GM18951 (cell line): ENCODE results near the gene MAP7.
"Not testable (repeated sequence)": the region's sequence is repeated elsewhere in the genome, so short reads cannot be mapped to it uniquely, and the experiment has no call there.

Experiments
- POLR2A ChIP-seq: IDR thresholded peaks from 4 replicates; pipeline ENCODE4 v1.6.1; 2011; ENCODE audit warnings: mild to moderate bottlenecking; ENCODE audit not compliant: insufficient read length, insufficient read depth; ENCODE audit errors: extremely low read depth
- in situ Hi-C: fragments of 300-500 bp; cut with MboI; formaldehyde crosslinking; loops from one replicate; pipeline ENCODE4 v1.12.0; 2022; ENCODE audit warnings: low sequenced_read_pairs, mixed read lengths, inconsistent platforms; ENCODE audit not compliant: unreplicated experiment

Gene MAP7

DNA sequence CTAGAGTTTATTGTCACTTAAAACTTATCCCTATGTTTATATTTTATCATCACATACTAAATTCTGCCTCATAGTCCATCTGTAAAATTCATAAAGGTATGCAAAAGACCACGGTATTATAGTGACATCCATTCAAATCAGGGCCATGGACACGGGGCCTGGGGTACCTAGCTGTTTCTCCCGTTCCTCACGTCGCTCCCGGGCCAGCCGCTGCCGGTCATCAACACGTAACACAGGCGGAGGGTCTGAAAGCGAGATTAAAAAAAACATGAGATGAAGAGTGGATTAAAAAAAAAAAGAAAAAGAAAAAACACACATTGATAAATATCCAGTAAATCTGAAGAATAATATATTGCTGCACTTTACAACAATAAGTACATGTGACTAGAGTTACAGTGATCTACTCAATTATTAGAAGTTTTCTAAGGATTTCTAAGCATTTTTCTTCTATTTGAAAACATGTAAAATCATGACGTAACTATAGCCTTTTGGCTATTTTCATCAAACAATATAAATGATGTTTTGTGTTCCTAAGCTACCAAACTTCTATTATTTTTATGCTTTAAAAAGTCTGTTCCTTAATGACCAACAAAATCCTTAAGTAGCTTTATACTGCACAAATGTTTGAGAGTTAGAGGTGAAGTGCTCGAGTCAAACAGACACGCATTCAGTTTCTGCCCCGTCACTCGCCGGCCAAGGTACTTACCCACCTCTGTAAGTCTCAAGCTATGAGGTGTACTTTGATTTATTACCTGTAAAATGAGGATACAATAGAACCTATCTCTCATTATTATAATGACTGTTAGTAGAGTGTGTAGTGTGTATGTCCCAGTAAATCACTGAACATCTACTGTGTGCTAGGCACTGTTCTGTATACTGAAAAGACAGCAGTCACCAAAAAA lies 138.5 kb downstream of the MAP7 start:
- TF ChIP-seq POLR2A = no peak
- in situ Hi-C loops = no loop called here

DNA sequence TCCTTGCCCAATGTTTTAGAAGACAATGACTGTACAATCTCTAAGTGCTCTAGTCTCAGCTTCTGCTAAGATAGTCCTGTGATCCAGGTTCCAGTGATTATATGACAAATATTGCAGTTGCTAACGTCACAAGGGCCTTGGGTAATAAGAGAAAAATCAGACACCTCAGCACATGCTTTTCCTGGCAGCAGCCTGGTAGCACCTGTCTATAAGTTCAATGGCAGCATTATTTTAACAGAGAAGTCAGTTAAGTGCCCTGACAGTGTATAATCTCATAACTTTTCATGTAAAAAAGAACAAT lies 139.2 kb downstream of the MAP7 start:
- in situ Hi-C loops = no loop called here
- TF ChIP-seq POLR2A = no peak

DNA sequence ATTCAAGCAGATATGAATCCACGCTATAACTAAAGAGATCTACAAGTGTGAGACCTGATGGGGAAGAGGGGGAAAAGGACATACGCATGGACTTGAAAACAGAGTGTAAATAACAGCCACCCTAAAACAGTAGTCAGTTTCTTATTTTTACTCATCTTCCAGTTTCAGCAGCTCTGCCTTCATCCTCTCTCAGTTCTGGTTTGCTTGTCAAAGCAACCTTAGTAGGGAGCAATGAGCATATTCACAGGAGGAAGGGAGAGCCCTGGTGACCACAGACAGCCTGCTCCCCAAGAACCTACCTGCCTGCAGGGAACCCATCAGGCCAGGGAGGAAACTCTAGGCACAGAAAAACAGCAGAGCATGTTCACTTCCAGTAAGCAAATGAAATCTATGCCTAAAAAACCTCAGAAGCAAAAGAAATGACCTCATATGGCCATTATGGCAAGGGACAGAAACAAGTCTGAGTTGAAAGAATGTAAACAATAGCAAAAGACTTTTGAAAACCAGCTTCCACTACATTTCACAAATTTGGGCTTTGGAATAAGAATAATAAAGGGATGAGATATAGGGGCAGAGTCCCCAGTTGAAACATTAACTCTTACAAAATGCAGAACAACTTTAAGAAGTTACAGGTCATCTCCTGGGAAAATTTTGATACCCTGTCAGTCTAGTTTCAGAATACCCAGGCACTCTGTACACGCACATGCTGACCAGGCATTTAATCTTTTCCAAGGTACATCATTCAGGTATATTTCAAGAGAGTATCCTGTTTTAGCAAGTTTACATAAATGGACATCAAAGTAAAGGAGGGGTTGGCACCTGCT lies 139.8 kb downstream of the MAP7 start:
- TF ChIP-seq POLR2A = no peak
- in situ Hi-C loops = no loop called here

DNA sequence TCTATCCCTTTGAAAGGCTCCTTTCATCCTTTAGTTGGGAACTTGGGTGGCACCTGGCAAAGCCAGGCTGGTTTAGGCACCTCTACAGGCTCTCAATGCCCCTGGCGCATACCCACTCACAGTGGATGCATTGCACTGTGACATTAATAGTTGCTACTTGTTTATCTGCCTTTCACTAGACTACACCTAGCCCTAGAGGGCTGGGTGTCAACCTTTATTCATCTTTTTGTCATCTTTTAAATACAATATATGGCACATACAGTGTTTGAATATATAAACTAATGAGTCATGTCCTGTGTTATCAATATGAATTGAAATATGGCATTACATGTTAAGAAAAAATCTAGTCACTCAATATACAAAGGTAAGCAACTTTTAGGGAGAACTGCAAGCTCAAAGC lies 140.6 kb downstream of the MAP7 start:
- TF ChIP-seq POLR2A = no peak
- in situ Hi-C loops = no loop called here

DNA sequence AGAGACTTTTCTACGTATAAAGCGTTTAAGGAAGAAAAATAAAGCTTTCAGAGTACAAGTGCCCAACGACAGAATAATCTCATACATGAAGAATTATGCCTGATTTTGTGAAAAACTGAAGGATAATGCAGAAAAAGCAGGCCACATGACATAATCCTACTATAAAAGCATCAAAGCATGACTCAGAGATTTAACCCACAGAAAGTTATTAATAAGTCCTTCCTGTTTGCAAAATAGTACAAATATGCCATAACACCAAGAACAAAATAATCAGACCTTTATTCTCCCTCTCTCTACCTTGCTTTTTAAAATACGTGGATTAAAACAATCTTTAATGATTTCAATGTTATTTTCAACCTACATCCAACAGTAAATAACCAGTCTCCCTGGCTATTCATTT lies 142.0 kb downstream of the MAP7 start:
- TF ChIP-seq POLR2A = no peak
- in situ Hi-C loops = no loop called here

DNA sequence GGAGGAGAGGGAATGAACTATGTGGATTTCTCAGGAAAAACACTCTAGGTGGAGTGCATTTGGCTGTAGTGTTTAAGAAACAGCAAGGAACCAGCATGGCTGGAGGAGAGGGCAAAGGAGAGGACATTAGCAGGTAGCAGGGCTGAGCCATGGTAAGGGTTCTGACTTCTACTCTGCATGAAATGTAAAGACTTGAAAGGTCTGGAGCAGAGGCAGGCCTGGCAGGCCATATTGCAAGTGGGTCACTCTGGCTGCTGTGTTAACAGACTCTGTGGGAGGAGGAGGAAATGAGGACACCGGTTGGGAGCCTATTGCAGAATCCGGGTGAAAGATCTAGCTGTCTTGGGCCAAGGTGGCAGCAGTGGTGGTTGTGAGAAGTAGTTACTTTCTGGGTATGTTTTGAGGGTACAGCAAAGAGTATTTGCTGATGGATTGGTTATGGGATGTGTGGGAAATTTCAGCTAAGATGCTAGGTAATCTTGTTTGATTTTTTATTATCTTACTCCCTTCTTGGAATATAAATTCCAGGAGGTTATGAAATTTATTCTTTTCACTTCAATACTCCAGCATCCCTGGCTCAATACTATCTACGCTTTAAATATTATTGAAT lies 144.7 kb downstream of the MAP7 start:
- in situ Hi-C loops = no loop called here

DNA sequence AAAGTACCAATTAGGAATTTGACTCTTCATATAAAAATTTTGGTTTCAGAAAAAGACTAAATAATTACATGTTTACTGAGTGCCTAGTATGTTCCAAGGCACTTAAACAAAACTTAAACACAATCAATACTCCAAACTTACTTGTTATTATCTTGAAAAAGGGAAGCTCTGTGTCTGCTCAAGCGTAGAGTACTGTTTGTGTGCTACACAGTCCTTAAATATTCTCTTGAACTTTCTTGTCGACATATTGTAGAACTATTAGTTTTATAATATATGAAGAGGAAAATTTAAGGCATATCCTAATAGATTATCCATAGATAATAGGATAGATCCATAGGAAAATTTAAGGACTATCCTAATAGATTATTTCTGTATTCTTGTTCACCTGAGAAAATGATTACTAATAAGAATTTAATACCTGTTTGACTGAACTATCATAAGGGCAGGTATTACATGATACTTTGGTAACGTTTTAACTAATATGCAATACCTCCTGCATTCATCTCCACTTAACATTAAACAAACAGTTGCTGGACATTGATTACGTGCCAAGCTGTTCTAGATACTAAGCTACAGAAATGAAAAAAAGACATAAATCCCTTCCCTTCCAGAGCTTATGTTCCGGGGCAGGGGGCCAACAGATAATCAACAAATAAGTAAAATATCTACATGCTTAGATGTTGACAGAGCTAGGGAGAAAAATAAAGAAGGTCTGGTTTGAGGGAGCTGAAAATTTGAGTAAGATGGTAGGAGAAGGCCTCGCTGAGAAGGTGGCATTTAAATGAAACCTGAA lies 145.4 kb downstream of the MAP7 start:
- in situ Hi-C loops = no loop called here
- TF ChIP-seq POLR2A = no peak

More for the DNA sequence above, 144.7 kb downstream of the MAP7 start:
- TF ChIP-seq POLR2A = no peak

DNA sequence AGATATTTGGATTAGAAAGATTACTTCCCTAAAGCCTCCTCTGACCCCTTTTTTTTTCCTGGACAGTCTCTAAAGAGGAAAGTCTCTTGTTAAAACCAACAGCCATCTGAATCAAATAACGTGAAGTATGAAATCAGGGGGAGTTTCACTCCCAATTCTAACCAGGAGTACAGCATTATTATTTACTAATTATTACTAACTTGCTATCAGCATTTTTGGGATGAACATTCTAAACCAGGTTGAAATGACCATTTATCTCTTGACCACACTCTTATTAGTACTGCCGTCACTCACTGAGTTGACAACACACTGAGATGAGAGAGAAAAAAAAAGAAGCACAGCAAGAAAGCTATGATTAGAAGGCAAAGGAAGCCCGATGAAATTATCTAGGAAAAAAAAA lies 146.2 kb downstream of the MAP7 start:
- in situ Hi-C loops = no loop called here

DNA sequence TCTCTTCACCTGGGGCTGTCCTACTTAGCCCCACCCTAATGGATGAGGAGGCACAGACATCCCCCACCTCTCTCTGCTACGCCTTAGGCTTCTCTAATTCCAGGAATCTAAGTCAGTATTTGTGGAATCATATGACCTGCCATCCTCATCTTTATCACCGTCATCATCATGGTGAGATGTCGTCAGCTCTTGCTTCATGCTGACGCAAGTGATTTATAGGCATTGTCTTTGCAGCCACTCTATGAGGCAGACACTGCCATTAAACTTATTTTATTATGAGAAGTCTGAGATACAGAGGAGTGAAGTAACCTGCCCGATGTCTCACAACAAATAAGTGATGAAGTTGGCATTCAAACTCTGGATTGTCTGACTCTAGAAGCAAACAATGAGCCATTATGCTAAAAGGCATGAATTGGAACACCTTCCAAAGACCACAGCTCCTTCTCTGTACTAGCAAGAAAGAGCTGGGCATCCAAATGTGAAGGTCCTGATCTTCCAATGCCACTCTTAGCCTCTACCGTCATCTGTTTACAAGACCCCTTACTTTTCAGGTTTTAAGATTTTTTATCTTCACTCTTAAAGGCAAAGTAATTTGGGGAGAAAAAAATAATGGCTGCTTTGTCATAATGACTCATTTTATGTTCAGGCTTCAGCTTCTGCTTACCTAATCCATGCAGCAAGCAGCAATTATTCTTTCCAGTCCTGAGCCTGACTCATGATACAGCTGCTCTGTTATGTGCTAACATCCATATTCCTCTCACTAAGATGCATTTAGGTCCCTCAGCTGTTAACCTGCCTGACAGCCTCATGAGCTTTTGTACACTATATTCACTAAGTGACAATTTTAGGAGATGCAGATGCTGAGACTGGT lies 146.9 kb downstream of the MAP7 start:
- in situ Hi-C loops = no loop called here

More for the DNA sequence above, 146.2 kb downstream of the MAP7 start:
- TF ChIP-seq POLR2A = no peak

DNA sequence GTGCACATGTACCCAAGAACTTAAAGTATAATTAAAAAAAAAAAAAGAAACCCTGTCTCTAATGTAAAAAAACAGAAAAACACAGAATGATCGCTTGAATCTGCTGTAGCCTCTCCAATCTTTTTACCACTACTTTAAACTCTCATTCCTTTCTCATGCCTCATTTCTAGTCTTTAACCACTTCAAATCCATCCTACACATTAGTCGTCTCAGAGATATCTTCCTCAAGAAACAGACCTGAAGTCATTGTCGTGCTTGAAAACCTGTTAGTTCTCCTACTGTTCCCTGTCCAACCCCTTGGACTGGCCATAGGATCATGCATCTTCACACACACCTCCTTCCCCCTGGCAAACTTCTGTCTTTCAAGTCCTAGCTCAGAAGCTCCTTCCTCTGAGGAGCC lies 148.5 kb downstream of the MAP7 start:
- in situ Hi-C loops = no loop called here
- no peak for TF ChIP-seq POLR2A

More for the DNA sequence above, 146.9 kb downstream of the MAP7 start:
- no peak for TF ChIP-seq POLR2A

DNA sequence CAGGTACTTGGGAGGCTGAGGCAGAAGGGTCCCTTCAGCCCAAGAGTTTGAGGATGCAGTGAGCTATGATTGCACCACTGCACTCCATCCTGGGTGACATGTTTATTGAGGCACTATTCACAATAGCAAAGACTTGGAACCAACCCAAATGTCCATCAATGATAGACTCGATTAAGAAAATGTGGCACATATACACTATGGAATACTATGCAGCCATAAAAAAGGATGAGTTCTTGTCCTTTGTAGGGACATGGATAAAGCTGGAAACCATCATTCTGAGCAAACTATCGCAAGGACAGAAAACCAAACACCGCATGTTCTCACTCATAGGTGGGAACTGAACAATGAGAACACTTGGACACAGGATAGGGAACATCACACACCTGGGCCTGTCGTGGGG lies 149.0 kb downstream of the MAP7 start:
- in situ Hi-C loops = not testable (repeated sequence)

DNA sequence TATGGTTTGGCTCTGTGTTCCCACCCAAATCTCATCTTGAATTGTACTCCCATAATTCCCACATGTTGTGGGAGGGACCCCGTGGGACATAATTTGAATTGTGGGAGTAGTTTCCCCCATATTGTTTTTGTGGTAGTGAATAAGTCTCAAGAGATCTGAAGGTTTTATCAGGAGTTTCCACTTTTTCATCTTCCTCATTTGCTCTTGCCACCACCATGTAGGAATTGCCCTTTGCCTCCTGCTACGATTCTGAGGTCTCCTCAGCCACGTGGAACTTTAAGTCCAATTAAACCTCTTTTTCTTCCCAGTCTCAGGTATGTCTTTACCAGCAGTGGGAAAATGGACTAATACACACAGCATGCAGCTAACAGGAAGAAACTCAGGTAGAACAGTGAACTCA lies 151.8 kb downstream of the MAP7 start:
- in situ Hi-C loops = no loop called here
- no peak for TF ChIP-seq POLR2A
